Regular cardiac myocyte (primary cell): Measurements from ENCODE around the gene SP100. TPM values are rescaled to one million over a fixed set of nuclear protein-coding genes. Genes with fewer than 3 reads are reported as not detected.

ENCODE experiments used
- total RNA-seq: library from RNA; depleted of rRNA; stranded (reverse); fragments of >200 nt; gene quantifications from 2 replicates; pipeline ENCODE4 v1.2.3, GENCODE V29; 2014

Gene SP100
- 140 and 161 TPM in 2 replicates for total RNA-seq

GRCh38 chr2:230416061-230416721, at the start of gene SP100:
Gene SP100 (plus strand): TSS chr2:230416201. CDS start chr2:230416297, 96 bp downstream.

Other genes with a start within 250 kb of the SP100 start
- gene SP110, start 196.2 kb upstream of the SP100 start, total RNA-seq, result 3.9 and 6.5 TPM in 2 replicates
- 0.77 TPM in 1 of 2 replicates, not detected in the other for gene SP140, start 190.5 kb upstream of the SP100 start, total RNA-seq
- gene SP140L, start 89.0 kb upstream of the SP100 start, total RNA-seq, result 7.0 and 15.5 TPM in 2 replicates